ENCODE data around the gene LRP4. TPM values are rescaled to one million over a fixed set of nuclear protein-coding genes. Genes with fewer than 3 reads are reported as not detected.
A peak's percentile ranks its signal among the peaks of the same experiment; 100 is the strongest.
"Not testable (repeated sequence)": the region's sequence is repeated elsewhere in the genome, so short reads cannot be mapped to it uniquely, and the experiment has no call there.

LRP4 gene, protein sequence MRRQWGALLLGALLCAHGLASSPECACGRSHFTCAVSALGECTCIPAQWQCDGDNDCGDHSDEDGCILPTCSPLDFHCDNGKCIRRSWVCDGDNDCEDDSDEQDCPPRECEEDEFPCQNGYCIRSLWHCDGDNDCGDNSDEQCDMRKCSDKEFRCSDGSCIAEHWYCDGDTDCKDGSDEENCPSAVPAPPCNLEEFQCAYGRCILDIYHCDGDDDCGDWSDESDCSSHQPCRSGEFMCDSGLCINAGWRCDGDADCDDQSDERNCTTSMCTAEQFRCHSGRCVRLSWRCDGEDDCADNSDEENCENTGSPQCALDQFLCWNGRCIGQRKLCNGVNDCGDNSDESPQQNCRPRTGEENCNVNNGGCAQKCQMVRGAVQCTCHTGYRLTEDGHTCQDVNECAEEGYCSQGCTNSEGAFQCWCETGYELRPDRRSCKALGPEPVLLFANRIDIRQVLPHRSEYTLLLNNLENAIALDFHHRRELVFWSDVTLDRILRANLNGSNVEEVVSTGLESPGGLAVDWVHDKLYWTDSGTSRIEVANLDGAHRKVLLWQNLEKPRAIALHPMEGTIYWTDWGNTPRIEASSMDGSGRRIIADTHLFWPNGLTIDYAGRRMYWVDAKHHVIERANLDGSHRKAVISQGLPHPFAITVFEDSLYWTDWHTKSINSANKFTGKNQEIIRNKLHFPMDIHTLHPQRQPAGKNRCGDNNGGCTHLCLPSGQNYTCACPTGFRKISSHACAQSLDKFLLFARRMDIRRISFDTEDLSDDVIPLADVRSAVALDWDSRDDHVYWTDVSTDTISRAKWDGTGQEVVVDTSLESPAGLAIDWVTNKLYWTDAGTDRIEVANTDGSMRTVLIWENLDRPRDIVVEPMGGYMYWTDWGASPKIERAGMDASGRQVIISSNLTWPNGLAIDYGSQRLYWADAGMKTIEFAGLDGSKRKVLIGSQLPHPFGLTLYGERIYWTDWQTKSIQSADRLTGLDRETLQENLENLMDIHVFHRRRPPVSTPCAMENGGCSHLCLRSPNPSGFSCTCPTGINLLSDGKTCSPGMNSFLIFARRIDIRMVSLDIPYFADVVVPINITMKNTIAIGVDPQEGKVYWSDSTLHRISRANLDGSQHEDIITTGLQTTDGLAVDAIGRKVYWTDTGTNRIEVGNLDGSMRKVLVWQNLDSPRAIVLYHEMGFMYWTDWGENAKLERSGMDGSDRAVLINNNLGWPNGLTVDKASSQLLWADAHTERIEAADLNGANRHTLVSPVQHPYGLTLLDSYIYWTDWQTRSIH (N-terminal part only)
- 1 to 10 TPM in 2 of 6 experiments, under 1 TPM in 4; 0.43 to 1.2 (median 0.84) TPM for total RNA-seq
- long read RNA-seq = 0 reads

DNA sequence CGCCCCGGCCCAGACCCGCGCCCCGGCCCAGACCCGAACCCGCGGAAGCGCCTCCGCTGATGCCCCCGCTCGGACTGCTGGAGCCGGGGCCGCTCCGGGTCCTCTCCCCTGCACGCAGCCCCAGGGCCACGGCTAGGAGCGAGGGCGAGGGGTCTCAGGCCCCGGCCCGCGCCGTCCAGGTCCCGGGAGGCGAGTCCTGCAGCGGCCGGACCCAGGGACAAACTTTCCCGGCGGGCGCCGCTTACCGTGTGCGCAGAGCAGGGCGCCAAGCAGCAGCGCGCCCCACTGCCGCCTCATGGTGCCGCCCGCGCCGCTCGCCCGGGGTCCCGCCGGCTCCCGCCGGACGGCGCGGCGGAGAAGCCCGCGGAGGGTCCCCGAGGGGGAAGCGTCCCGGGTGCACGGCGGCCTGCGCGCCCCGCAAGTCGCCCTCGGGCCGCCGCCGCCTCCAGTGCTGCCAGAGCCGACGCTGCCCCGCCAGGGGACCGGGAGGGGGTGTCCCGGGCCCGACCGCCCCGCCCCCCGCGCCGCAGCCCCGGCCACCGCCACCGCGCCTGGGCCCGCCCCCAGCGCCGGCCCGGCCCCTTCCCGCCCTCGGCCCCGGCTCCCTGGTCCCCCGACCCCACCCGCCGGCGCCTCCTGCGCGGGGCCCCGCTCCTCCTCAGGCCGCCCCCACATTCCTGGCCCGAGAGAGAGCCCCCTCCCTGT, at the start of gene LRP4:
TSS of gene LRP4 (minus strand) at position 468 of the 705 bp plus-strand sequence. CDS start at position 297, 171 bp downstream.
- H3K27ac ChIP-seq = peak within 1 kb of the TSS in 1 of 3 donors; percentile 1
- WGBS (ENCODE audit: insufficient coverage, low coverage, low lambda C conversion rate, missing lambda C conversion rate) = under 1% methylated on average over 17 of the region's 97 CpGs
- ATAC-seq (peak; percentile 49 to 65 (median 64)), DNase-seq (peak in 2 of 3 donors; percentile 57 to 59)
- H3K36me3 ChIP-seq = no peaks in the 10 kb centered on the region
- TF ChIP-seq, protein P1, sequence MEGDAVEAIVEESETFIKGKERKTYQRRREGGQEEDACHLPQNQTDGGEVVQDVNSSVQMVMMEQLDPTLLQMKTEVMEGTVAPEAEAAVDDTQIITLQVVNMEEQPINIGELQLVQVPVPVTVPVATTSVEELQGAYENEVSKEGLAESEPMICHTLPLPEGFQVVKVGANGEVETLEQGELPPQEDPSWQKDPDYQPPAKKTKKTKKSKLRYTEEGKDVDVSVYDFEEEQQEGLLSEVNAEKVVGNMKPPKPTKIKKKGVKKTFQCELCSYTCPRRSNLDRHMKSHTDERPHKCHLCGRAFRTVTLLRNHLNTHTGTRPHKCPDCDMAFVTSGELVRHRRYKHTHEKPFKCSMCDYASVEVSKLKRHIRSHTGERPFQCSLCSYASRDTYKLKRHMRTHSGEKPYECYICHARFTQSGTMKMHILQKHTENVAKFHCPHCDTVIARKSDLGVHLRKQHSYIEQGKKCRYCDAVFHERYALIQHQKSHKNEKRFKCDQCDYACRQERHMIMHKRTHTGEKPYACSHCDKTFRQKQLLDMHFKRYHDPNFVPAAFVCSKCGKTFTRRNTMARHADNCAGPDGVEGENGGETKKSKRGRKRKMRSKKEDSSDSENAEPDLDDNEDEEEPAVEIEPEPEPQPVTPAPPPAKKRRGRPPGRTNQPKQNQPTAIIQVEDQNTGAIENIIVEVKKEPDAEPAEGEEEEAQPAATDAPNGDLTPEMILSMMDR (IDR thresholded peaks at IDR 0.05) = no peak
- TF ChIP-seq POLR2A (IDR thresholded peaks at IDR 0.05) = no peak
- H3K4me3 ChIP-seq = peak within 1 kb of the TSS; percentile 30 to 57 (median 44)
- H3K27me3 ChIP-seq = peaks cover 0 to 8% of the 10 kb centered on the region in 2 donors
- intact Hi-C loops (cut with DNase I) = no loop called here
- H3K9me3 ChIP-seq = no peaks in the 10 kb centered on the region
- peaks cover 0 to 13% (median 0%) of the 10 kb centered on the region in 4 donors for H3K4me1 ChIP-seq

DNA sequence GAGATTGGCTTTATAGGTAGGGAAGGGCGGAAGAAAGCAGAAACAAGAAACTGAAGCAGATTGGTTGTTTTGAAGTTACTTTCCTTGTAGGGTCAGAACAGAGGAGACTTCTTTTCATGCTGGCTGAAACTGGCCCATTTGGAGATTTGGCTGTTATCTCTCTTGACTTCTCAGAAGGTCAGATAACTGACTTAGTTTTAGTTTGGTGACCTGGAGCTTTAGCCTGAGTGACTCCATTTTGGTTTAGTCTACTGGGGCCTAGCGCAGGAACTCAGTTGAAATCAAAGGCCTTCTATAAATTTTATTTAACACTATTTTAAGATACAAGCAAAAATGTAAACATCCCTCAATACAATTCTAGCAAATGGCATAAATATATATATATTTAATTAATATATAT, 49.6 kb upstream of the LRP4 start:
- no peaks in the 10 kb centered on the region for H3K4me1 ChIP-seq
- H3K9me3 ChIP-seq = no peaks in the 10 kb centered on the region
- intact Hi-C loops (cut with DNase I) = no loop called here
- H3K27me3 ChIP-seq = no peaks in the 10 kb centered on the region
- H3K4me3 ChIP-seq = no peak overlapping the region
- H3K27ac ChIP-seq = no peak overlapping the region
- WGBS (ENCODE audit: insufficient coverage, low coverage, low lambda C conversion rate, missing lambda C conversion rate) = 100% methylated on average over 2 of the region's 2 CpGs
- DNase-seq = no peak
- no peak for ATAC-seq
- H3K36me3 ChIP-seq = no peaks in the 10 kb centered on the region
- no peak for TF ChIP-seq POLR2A (IDR thresholded peaks at IDR 0.05)
- TF ChIP-seq, protein P1 (IDR thresholded peaks at IDR 0.05) = no peak

DNA sequence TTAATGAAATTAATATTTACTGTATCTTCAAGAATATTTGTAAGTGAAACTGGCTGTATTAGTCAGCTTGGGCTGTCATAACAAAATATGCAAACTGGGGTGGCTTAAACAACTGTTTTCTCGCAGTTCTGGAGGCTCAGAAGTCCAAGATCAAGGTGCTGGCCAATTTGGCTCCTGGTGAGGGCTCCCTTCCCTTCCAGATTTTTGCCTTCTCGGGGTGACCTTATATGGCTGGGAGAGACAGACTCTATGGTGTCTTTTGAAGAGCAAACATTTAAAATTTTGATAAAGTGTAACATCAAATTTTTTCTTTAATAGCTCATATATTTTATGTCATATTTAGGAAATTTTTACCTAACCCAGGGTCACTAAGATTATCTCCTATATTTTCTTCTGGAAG, 48.4 kb upstream of the LRP4 start:
- no peaks in the 10 kb centered on the region for H3K4me1 ChIP-seq
- no peaks in the 10 kb centered on the region for H3K9me3 ChIP-seq
- H3K27me3 ChIP-seq = no peaks in the 10 kb centered on the region
- DNase-seq (no peak), ATAC-seq (no peak)
- TF ChIP-seq POLR2A (IDR thresholded peaks at IDR 0.05) = no peak
- TF ChIP-seq, protein P1 (IDR thresholded peaks at IDR 0.05) = no peak
- no peak overlapping the region for H3K27ac ChIP-seq
- WGBS (ENCODE audit: insufficient coverage, low coverage, low lambda C conversion rate, missing lambda C conversion rate) = 93% methylated on average over 2 of the region's 2 CpGs
- intact Hi-C loops (cut with DNase I) = no loop called here
- no peak overlapping the region for H3K4me3 ChIP-seq
- H3K36me3 ChIP-seq = no peaks in the 10 kb centered on the region

DNA sequence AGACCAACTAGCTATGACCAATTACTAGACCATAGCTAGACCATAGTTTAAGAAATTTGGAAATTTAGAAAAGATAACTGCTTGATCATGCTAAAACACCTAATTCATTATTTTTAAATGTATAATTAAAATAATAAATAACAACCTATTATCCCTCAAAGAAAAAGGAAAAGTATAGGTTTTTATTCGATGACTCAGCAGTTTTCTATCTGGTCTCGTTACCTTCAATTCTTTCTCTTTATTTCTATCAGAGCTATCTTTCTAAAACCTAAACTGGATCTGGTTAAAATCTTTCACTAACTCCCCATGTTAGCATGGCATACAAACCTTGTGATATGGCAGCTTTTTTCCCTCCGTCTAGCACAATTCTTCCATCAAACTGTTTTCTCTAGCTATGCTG, 45.5 kb upstream of the LRP4 start:
- WGBS (ENCODE audit: insufficient coverage, low coverage, low lambda C conversion rate, missing lambda C conversion rate) = 89% methylated on average over 3 of the region's 3 CpGs

DNA sequence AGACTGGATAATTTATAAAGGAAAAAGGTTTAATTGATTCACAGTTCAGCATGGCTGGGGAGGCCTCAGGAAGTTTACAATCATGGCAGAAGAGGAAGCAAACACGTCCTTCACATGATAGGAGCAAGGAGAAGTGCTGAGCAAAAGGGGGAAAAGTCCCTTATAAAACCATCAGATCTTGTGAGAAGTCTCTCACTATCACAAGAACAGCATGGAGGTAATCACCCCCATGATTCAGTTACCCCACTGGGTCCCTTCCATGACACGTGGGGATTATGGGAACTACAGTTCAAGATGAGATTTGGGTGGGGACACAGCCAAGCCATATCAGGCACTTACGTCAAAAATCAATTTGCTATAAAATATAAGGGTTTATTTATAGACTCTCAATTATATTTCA, 43.5 kb upstream of the LRP4 start:
- H3K4me3 ChIP-seq, ATAC-seq: not testable (repeated sequence)
- WGBS (ENCODE audit: insufficient coverage, low coverage, low lambda C conversion rate, missing lambda C conversion rate) = 80% methylated on average over 3 of the region's 3 CpGs

More for the DNA sequence above, 45.5 kb upstream of the LRP4 start:
- H3K4me3 ChIP-seq = no peak overlapping the region
- H3K4me1 ChIP-seq = no peaks in the 10 kb centered on the region
- DNase-seq (no peak), ATAC-seq (no peak)
- no peak for TF ChIP-seq POLR2A (IDR thresholded peaks at IDR 0.05)
- TF ChIP-seq, protein P1 (IDR thresholded peaks at IDR 0.05) = no peak
- H3K9me3 ChIP-seq = no peaks in the 10 kb centered on the region
- H3K27ac ChIP-seq = no peak overlapping the region
- H3K27me3 ChIP-seq = no peaks in the 10 kb centered on the region
- intact Hi-C loops (cut with DNase I) = no loop called here
- H3K36me3 ChIP-seq = no peaks in the 10 kb centered on the region

More for the DNA sequence above, 43.5 kb upstream of the LRP4 start:
- H3K27me3 ChIP-seq; H3K36me3 ChIP-seq; H3K4me1 ChIP-seq; DNase-seq; H3K9me3 ChIP-seq; intact Hi-C loops (cut with DNase I); H3K27ac ChIP-seq: not testable (repeated sequence)
